ENCODE data around the gene IDI2.

- TF ChIP-seq, protein P1, sequence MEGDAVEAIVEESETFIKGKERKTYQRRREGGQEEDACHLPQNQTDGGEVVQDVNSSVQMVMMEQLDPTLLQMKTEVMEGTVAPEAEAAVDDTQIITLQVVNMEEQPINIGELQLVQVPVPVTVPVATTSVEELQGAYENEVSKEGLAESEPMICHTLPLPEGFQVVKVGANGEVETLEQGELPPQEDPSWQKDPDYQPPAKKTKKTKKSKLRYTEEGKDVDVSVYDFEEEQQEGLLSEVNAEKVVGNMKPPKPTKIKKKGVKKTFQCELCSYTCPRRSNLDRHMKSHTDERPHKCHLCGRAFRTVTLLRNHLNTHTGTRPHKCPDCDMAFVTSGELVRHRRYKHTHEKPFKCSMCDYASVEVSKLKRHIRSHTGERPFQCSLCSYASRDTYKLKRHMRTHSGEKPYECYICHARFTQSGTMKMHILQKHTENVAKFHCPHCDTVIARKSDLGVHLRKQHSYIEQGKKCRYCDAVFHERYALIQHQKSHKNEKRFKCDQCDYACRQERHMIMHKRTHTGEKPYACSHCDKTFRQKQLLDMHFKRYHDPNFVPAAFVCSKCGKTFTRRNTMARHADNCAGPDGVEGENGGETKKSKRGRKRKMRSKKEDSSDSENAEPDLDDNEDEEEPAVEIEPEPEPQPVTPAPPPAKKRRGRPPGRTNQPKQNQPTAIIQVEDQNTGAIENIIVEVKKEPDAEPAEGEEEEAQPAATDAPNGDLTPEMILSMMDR (IDR thresholded peaks at IDR 0.05; ENCODE audit: low read depth, low read length, poor library complexity, severe bottlenecking), result no peak
- no peak for TF ChIP-seq EZH2phosphoT487 (IDR thresholded peaks at IDR 0.05; ENCODE audit: borderline replicate concordance, low read length)
Observed at GRCh38 chr10:1048732-1049424, 23.2 kb upstream of the IDI2 start, which contains the start of gene IDI1.
